ENCODE results near the gene GLB1L.
"Not testable (repeated sequence)": the region's sequence is repeated elsewhere in the genome, so short reads cannot be mapped to it uniquely, and the experiment has no call there.

Gene GLB1L

DNA sequence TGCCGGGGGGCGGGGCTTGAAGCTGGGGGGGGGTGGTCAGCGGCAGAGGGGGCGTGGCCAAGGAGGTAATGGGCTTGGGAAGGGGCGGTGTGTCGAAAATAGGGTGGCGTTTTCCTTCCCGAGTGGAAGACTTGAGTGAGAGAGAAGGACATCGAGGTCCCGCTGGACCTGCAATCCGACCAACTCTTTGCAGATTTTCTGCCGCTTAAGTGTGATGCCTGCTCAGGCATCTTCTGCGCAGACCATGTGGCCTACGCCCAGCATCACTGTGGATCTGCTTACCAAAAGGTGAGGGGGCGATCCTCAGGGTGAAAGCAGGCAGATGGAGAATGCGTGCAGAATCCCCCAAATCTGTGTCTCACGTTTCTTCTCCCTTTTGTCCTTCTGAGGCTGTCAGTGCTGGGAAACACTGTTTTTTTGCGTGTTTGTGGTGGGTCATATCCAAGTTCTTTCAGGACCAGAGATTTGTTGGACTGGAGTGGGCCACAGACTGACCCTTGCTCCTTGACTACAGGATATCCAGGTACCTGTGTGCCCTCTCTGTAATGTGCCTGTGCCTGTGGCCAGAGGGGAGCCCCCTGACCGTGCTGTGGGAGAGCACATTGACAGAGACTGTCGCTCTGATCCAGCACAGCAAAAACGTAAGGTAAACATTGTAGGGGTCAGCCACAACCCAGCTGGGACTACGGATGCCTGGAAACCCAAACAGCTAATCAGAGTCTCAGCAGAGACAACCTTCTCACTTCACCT is 37.9 kb downstream of the GLB1L start:
- DNase-seq (ENCODE audit: low spot score) = no peak

DNA sequence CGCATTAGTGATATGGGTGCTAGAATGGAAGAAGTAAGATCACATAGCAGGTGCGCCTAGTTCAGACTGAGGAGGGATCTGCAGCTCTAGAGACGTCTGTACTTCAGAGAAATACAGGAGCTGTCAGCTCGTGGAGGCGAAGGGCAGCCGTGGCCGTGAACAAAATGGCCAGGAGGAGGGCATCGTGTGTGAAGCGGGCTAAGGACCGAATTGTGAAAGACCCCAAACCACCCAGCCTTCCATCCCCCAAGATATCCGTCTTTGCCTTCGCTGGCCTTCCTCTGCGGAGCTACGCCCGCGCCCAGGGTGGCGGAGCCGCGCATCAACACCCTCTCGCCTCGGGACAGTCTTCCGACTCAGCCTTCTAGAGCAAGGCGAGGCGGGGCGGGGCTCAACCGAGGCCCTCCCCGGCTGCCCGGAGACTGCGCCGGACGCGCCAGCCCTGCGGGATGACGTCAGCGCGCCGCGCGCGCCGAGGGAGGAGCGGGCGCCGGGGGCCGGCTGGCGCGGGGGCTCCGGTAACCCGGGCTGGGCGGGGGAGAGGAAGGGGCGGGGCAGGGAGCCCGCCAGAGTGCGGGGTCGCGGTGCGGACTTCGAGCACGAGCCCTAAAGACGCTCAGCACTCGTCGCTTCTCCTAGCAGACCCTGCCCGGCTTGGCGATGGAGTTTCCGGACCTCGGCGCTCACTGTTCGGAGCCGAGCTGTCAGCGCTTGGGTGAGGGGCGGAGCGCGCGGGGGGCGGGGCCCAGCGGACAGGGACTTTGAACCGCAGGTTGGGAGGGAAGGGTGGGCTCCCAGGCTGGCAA is 38.7 kb downstream of the GLB1L start, which contains the start of gene ZFAND2B:
Gene ZFAND2B, plus strand, starts transcription at position 455 of the 806 bp plus-strand sequence. Its CDS starts 206 bp downstream, at position 661.
- peak; percentile 96 for DNase-seq (ENCODE audit: low spot score)

DNA sequence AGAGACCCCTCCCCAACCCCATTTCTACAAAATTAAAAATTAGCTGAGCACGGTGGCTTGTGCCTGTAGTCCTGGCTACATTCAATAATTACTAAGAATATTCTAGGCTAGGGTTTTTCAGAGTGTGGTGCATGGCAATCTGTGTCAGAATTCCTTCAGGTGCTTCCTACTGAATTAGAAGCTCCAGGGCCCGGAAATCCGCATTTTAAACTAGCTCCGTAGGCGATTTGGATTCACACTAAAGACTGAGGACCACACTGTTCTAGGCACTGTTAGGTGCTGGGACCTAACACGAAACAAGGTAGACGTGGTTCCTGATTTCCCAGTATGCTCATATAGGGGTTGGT is 39.3 kb downstream of the GLB1L start:
- peak; percentile 47 for DNase-seq (ENCODE audit: low spot score)

DNA sequence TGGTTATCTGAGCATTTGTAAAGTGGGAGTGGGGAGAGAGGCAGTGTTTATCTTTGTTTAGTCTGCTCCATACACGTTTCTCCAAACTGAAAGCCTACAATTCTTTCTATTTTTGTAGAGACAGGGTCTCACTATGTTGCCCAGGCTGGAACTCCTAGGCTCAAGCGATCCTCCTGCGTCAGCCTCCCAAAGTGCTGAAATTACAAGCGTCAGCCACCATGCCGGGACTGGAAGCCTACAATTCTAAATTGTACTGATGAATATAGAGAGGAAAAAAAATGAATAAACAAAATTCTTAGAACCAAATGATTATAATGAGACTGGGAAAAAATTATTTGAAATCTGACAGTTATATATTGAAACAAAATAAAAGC is 40.1 kb downstream of the GLB1L start:
- DNase-seq (ENCODE audit: low spot score) = no peak

DNA sequence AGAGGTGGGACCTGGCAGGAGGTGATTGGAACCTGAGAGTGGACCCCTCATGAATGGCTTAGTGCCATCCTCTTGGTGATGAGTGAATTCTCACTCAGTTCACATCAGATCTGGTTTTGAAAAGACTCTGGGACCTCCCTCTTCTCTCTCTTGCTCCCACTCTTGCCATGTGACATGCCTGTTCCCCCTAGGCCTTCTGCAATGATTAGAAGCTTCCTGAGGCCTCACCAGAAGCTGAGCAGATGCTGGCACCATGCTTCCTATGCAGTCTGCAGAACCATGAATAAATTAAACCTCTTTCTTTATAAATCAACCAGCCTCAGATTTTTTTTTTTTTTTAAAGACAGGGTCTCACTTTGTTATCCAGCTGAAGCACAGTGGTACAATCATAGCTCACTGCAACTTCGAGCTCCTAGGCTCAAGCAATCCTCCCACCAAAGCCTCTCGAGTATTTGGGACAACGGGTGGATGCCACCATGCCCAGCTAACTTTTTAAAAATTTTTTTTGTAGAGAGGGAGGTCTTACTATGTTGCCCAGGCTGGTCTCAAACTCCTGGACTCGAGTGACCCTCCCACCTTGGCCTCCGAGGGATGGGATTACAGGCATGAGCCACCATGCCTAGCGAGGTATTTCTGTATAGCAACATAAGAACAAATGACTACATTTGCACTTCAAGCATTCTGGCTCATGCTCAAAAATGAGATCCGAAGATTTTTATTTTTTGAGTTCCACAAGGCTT is 40.6 kb downstream of the GLB1L start:
- DNase-seq (ENCODE audit: low spot score) = no peak

DNA sequence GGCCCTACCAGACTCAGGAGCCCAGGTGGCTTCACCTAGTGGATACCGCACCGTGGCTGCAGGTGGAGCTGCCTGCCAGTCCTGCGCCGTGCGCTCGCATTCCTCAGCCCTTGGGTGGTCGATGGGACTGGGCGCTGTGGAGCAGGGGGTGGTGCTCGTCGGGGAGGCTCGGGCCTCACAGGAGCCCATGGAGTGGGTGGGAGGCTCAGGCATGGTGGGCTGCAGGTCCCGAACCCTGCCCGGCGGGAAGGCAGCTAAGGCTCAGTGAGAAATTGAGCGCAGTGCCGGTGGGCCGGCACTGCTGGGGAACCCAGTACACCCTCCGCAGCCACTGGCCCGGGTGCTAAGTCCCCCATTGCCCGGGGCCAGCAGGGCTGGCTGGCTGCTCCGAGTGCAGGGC is 43.9 kb downstream of the GLB1L start:
- DNase-seq (ENCODE audit: low spot score) = not testable (repeated sequence)

DNA sequence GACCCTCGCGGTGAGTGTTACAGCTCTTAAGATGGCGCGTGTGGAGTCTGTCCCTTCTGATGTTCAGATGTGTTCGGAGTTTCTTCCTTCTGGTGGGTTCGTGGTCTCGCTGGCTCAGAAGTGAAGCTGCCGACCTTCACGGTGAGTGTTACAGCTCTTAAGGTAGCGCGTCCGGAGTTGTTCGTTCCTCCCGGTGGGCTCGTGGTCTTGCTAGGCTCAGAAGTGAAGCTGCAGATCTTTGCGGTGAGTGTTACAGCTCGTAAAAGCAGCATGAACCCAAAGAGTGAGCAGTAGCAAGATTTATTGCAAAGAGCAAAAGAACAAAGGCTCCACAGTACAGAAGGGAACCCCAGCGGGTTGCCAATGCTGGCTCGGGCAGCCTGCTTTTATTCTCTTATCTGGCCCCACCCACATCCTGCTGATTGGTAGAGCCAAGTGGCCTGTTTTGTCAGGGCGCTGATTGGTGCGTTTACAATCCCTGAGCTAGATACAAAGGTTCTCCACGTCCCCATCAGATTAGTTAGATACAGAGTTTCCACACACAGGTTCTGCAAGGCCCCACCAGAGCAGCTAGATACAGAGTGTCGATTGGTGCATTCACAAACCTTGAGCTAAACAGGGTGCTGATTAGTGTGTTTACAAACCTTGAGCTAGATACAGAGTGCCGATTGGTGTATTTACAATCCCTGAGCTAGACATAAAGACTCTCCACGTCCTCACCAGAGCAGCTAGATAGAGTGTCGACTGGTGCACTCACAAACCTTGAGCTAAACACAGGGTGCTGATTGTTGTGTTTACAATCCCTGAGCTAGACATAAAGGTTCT is 44.5 kb downstream of the GLB1L start:
- DNase-seq (ENCODE audit: low spot score) = not testable (repeated sequence)

DNA sequence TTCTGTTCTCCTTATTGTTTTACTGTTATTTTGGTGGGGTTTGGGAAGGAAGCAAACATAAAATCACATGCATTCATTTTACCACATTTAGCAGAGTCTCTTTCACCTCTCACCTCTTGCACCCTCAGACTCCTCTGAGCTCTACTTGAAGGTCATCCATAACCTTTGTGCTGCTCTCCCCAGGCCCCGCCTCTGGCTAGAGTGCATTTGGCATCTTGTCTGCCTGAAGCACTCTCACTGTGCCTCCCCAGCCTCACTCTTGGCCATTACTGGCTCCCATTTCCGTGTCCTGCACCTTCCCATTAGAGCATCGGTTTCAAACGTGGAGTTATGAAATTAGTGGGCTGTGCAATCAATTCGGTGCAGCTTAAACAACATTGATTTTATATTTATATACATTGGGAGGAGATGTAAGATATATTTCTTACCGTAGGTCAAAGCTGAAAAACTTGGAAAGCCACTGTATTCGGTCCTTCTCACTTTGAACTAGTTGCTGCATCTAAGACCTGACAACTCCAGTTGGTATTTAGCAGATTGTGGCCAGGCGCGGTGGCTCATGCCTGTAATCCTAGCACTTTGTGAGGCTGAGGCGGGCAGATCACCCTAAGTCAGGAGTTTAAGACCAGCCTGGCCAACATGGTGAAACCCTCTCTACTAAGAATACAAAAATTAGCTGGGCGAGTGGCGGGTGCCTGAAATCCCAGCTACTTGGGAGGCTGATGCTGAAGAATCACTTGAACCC is 45.6 kb downstream of the GLB1L start:
- no peak for DNase-seq (ENCODE audit: low spot score)

DNA sequence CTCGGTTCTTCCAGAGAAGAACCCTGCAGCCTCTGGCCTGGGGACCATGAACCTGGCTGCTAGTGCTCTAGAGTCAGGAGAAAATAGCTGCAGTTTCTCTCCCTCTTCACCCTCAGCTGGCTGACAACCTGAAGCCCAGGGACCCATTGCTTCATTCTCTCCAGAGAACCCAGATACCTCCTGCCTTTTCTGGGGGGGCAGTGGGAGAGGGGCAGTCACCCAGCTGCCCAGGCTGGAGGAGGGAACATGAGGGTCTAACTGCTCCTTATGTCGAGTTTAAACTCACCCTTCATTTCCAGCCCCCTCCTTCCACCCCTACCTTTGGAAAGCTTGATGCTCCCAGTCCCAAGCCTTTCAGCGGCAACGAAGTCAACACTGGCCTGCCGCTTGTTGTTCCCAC is 46.3 kb downstream of the GLB1L start:
- DNase-seq (ENCODE audit: low spot score) = no peak

DNA sequence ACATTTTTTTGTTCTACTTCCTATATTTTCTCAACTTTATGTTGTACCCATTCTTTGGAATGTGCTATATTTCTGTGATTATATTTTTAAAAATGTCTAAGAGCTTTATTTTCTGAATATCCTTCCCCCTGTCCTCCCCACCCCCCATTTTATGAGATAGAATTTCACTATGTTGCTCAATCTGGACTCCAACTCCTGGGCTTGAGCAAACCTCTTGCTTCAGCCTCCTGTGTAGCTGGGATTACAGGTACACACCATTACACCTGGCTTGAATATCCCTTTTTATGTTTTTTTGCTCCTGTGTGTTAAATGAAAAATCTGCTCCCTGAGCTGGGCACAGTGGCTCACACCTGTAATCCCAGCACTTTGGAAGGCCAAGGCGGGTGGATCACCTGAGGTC is 47.9 kb downstream of the GLB1L start:
- DNase-seq (ENCODE audit: low spot score) = no peak

DNA sequence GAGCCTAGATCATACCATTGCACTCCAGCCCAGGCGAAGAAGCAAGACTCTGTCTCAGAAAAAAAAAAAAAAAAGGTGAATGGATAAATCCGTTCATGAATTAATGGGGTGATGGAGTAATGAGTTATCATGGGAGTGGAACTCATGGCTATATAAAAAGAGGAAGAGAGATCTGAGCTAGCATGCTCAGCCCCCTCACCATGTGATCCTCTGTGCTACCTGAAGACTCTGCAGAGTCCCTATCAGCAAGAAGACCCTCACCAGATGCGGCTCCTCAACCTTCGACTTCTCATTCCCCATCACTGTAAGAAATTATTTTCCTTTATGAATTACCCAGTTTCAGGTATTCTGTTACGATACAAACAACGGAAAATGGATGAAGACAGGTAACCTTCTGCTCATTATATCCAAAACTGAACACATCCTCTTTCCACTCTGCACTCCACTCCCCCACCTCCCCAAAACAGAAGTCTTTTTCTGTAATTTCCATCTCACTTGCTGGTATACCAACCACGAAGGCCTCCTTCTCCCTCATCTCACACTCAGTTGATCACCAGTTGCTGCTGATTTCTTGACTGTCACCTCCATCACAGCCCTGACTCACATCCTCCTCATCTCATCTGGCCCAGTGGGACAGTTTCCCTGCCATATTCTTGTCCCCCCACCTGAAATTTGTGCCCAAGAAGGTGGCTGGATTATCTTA is 58.3 kb downstream of the GLB1L start:
- no peak for DNase-seq (ENCODE audit: low spot score)
